HG02884 (cell line): ENCODE data around the gene SLC6A18.
"Not testable (repeated sequence)": the region's sequence is repeated elsewhere in the genome, so short reads cannot be mapped to it uniquely, and the experiment has no call there.

Source experiments
- ATAC-seq: cut with Tn5 transposase; IDR thresholded peaks from one replicate; pipeline ENCODE4 v1.9.1; 2021; ENCODE audit warnings: mild to moderate bottlenecking, moderate library complexity; ENCODE audit not compliant: unreplicated experiment

The SLC6A18 gene

GRCh38 chr5:1228120-1228519 lies 2.9 kb downstream of the SLC6A18 start:
- ATAC-seq: no peak

GRCh38 chr5:1229023-1229422 lies 3.8 kb downstream of the SLC6A18 start:
- not testable (repeated sequence) for ATAC-seq

- no peak for ATAC-seq
These were observed 4.6 kb downstream of the SLC6A18 start for GRCh38 chr5:1229822-1230221.

- ATAC-seq: no peak
These were observed 5.4 kb downstream of the SLC6A18 start for GRCh38 chr5:1230551-1230950.

- no peak for ATAC-seq
These were observed 6.2 kb downstream of the SLC6A18 start for GRCh38 chr5:1231354-1231905.

- no peak for ATAC-seq
These were observed 7.6 kb downstream of the SLC6A18 start for GRCh38 chr5:1232780-1233179.

GRCh38 chr5:1235379-1235778 lies 10.2 kb downstream of the SLC6A18 start:
- no peak for ATAC-seq

- ATAC-seq: no peak
These were observed 10.7 kb downstream of the SLC6A18 start for GRCh38 chr5:1235838-1236237.

GRCh38 chr5:1239505-1240251 lies 14.5 kb downstream of the SLC6A18 start:
- ATAC-seq: no peak

GRCh38 chr5:1240496-1241260 lies 15.5 kb downstream of the SLC6A18 start:
- no peak for ATAC-seq

- no peak for ATAC-seq
These were observed 16.4 kb downstream of the SLC6A18 start for GRCh38 chr5:1241509-1242080.

GRCh38 chr5:1242733-1243486 lies 17.7 kb downstream of the SLC6A18 start:
- ATAC-seq: no peak

GRCh38 chr5:1243487-1244130 lies 18.4 kb downstream of the SLC6A18 start:
- no peak for ATAC-seq

GRCh38 chr5:1244255-1244654 lies 19.1 kb downstream of the SLC6A18 start:
- ATAC-seq: no peak

- no peak for ATAC-seq
These were observed 19.8 kb downstream of the SLC6A18 start for GRCh38 chr5:1244976-1245375.

GRCh38 chr5:1245905-1246576 lies 20.9 kb downstream of the SLC6A18 start:
- no peak for ATAC-seq

GRCh38 chr5:1246711-1247431 lies 21.7 kb downstream of the SLC6A18 start:
- ATAC-seq: no peak

GRCh38 chr5:1247811-1248210 lies 22.6 kb downstream of the SLC6A18 start:
- no peak for ATAC-seq
